BJ (cell line): ENCODE results near the gene THOC5. TPM values are rescaled to one million over a fixed set of nuclear protein-coding genes. Genes with fewer than 3 reads are reported as not detected.
"Not testable (repeated sequence)": the region's sequence is repeated elsewhere in the genome, so short reads cannot be mapped to it uniquely, and the experiment has no call there.

Experiments
- CTCF ChIA-PET: fragments of 350-600 bp; formaldehyde crosslinking; extraction: SDS; loops from one replicate; lab custom pipeline; 2021; ENCODE audit warnings: antibody characterized with exemption, inconsistent platforms; lab: Yijun Ruan, JAX
- POLR2A ChIA-PET: fragments of 300-600 bp; sonication (Branson Sonifier 250); formaldehyde crosslinking; extraction: SDS; loops from one replicate; lab custom pipeline; 2021; ENCODE audit warnings: antibody characterized with exemption; lab: Charles Lee
- DNase-seq: peaks from one replicate; pipeline ENCODE4 v3.0.0-alpha.2; 2011; ENCODE audit warnings: low read depth
- H3K27me3 ChIP-seq: 2 replicates; pipeline ENCODE4 v1.6.0; 2011; ENCODE audit warnings: low read length; ENCODE audit not compliant: control insufficient read depth, insufficient read depth
- H3K36me3 ChIP-seq: 2 replicates; pipeline ENCODE4 v1.5.1; 2011; ENCODE audit warnings: low read length; ENCODE audit not compliant: control insufficient read depth, insufficient read depth
- H3K4me3 ChIP-seq: 2 replicates; pipeline ENCODE4 v1.5.1; 2011; ENCODE audit warnings: low read depth, mild to moderate bottlenecking, control low read depth, low read length
- polyA plus RNA-seq: library from polyadenylated mRNA; depleted of rRNA; stranded (reverse); fragments of >200 nt; gene quantifications from 2 replicates; pipeline ENCODE4 v1.2.3, GENCODE V29; 2011
- TF ChIP-seq, protein P1 (sequence below): IDR thresholded peaks from 2 replicates; pipeline ENCODE4 v1.5.1; 2011; ENCODE audit warnings: low read depth, mild to moderate bottlenecking, control low read depth, inconsistent platforms, low read length, moderate library complexity; ENCODE audit not compliant: insufficient read depth

THOC5 gene
- polyA plus RNA-seq, 1 experiment = 119 TPM

DNA sequence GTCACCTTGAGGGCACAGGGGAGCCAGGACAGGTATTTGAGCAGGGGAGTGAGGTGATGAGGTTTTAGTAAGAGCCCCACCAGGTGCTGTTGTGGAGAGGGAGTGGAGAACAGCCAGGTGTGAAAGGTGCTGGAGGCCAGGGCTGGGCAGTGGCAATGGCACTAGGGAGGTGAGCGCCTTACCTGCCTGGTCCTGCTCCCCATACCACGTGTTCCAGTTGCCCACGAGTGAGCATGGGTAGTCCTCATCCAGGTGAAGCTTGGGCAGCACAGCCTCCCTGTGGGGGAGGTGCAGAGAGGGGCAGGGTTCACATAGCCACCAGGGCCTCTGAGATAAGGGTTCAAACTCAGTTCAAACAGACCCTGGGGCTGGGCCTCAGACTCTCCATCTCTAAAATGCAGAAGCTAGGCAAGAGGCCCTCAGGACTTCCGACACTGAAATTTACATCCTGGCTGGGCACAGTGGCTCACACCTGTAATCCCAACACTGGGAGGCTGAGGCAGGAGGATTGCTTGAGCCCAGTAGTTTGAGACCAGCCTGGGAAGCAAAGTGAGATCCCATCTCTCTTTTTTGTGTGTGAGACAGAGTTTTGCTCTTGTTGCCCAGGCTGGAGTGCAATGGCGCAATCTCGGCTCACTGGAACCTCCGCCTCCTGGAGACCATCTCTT is 15.6 kb upstream of the THOC5 start:
- DNase-seq = no peak
- Histone ChIP-seq H3K27me3 (no peaks in the 10 kb centered on the region), H3K4me3 (no peak overlapping the region), H3K36me3 (peaks cover 13% of the 10 kb centered on the region)
- ChIA-PET POLR2A (no interaction called here), CTCF (no interaction called here)
- TF ChIP-seq, protein P1, sequence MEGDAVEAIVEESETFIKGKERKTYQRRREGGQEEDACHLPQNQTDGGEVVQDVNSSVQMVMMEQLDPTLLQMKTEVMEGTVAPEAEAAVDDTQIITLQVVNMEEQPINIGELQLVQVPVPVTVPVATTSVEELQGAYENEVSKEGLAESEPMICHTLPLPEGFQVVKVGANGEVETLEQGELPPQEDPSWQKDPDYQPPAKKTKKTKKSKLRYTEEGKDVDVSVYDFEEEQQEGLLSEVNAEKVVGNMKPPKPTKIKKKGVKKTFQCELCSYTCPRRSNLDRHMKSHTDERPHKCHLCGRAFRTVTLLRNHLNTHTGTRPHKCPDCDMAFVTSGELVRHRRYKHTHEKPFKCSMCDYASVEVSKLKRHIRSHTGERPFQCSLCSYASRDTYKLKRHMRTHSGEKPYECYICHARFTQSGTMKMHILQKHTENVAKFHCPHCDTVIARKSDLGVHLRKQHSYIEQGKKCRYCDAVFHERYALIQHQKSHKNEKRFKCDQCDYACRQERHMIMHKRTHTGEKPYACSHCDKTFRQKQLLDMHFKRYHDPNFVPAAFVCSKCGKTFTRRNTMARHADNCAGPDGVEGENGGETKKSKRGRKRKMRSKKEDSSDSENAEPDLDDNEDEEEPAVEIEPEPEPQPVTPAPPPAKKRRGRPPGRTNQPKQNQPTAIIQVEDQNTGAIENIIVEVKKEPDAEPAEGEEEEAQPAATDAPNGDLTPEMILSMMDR = no peak

DNA sequence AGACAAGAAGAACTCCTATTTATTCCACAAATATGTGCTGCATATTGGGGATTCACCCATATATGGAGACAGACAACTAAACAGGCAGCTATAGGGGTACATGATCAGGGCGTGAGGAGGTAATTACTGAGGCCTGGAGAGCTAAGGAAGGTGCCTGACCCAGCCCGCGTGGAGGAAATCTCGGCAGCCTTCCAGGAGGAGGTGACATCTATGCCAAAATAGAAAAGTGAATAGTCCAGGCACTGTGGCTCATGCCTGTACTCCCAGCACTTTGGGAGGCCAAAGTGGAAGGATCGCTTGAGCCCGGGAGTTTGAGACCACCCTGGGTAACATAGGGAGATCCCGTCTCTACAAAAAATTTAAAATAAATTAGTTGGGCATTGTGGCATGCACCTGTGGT is 13.8 kb upstream of the THOC5 start:
- peaks cover 13% of the 10 kb centered on the region for H3K36me3 ChIP-seq
- TF ChIP-seq, protein P1 = no peak
- no peak for DNase-seq
- H3K27me3 ChIP-seq = no peaks in the 10 kb centered on the region
- ChIA-PET POLR2A (no interaction called here), CTCF (interaction anchor here (1.1 to 3.5 kb wide), 2 partner anchors 11 to 13 kb away, joined by 3 to 18 read pairs; partner anchors contain the start of gene THOC5)
- H3K4me3 ChIP-seq = no peak overlapping the region

DNA sequence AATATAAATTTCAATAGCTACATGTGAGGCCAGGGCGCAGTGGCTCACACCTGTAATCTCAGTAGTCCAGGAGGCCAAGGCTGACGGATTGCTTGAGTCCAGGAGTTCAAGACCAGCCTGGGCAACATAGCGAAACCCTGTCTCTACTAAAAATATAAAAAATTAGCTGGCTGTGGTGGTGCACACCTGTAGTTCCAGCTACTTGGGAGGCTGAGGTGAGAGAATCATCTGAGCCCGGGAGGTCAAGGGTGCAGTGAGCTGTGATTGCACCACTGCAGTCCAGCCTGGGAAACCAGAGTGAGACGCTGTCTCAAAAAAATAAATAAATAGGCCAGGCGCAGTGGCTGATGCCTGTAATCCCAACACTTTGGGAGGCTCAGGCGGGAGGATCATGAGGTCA is 13.0 kb upstream of the THOC5 start:
- CTCF ChIA-PET = interaction anchor here (1.1 to 3.5 kb wide), 2 partner anchors 10 to 13 kb away, joined by 3 to 18 read pairs; partner anchors contain the start of gene THOC5
- POLR2A ChIA-PET, DNase-seq, H3K27me3 ChIP-seq, H3K4me3 ChIP-seq: not testable (repeated sequence)
- peaks cover 16% of the 10 kb centered on the region for H3K36me3 ChIP-seq

DNA sequence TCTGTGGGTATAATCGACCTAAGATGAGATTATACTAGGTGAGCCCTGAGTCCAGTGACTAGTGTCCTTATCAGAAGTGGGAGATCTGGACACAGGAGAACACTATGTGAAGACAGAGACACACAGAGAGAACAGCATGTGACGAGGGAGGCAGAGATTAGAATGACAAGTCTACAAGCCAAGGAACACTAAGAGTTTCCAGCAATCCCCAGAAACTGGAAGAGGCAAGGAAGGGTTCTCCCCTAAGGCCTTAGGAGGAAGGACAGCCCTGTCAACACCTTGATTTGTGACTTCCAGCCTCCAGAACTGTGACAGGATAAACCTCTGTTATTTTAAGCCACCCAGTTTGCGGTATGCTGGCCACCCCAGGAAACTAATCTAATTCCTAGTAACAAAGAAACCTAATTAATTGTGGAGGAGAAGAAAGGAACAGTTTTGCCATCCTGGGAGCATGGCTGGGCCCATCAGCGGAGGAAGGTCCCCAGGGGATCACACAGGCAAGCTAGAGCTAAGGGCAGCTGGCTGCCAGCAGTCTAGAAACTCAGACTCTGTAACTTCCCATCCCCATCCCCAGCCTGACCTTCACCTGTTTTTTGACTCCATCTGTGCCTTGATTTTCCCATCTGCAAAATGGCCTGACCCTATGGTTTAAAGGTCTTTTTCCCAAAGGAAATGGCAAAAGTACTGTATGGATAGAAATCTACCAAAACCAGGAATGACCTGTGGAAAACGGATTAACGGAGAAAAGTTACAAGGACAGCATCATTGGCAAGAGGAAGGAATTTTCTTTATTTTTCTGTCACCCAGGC is 10.3 kb upstream of the THOC5 start:
- ChIA-PET POLR2A (no interaction called here), CTCF (interaction anchor here (0.6 to 3.5 kb wide), 3 partner anchors 10 to 528 kb away, joined by 4 to 18 read pairs (median 6); partner anchors contain the start of gene THOC5)
- TF ChIP-seq, protein P1 = no peak

DNA sequence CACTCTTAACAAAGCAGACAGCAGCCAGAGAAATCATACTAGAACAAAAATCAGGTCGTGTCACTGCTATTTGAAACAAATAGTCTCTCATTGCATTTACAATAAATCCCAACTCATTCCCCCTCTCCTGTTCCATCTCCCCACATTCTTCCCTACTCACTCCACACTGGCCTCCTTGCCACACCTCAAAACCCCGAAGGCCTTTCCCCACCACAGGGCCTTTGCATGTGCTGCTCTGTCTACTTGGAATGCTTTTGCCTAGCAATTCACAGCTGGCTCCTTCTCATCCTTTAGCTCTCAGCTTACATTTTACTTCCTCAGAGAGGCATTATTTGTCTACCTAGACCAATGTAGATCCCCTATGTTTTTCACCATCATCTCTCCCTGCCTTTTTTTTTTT is 6.3 kb upstream of the THOC5 start:
- CTCF ChIA-PET = interaction anchor here (0.6 kb wide), 1 partner anchor 71 kb away, joined by 3 read pairs; no protein-coding TSS in a partner anchor
- TF ChIP-seq, protein P1 = no peak
- no peak overlapping the region for H3K4me3 ChIP-seq
- H3K27me3 ChIP-seq = no peaks in the 10 kb centered on the region
- no peak for DNase-seq
- POLR2A ChIA-PET = no interaction called here
- H3K36me3 ChIP-seq = peaks cover 28% of the 10 kb centered on the region

More for the DNA sequence above, 10.3 kb upstream of the THOC5 start:
- Histone ChIP-seq H3K27me3 (no peaks in the 10 kb centered on the region), H3K4me3 (no peak overlapping the region), H3K36me3 (peaks cover 22% of the 10 kb centered on the region)
- no peak for DNase-seq
